Measurements from ENCODE around the gene PLA2G2E.

PLA2G2E gene

GRCh38 chr1:19877821-19878636 lies 45.4 kb downstream of the PLA2G2E start:
- DNase-seq (ENCODE audit: low spot score), result no peak
- in situ Hi-C loops (cut with MboI; ENCODE audit: low pct_unique_long_range_greater_than_20kb, low sequenced_read_pairs, unreplicated experiment), result no loop called here
- TF ChIP-seq CTCF (IDR thresholded peaks at IDR 0.05; ENCODE audit: extremely low read depth, insufficient read depth, missing control alignments), result no peak

- no peak for DNase-seq (ENCODE audit: low spot score)
- TF ChIP-seq CTCF (IDR thresholded peaks at IDR 0.05; ENCODE audit: extremely low read depth, insufficient read depth, missing control alignments), result no peak
- in situ Hi-C loops (cut with MboI; ENCODE audit: low pct_unique_long_range_greater_than_20kb, low sequenced_read_pairs, unreplicated experiment), result no loop called here
These were observed 46.2 kb downstream of the PLA2G2E start for GRCh38 chr1:19877181-19877750.

GRCh38 chr1:19872190-19872589 lies 51.2 kb downstream of the PLA2G2E start:
- TF ChIP-seq CTCF (IDR thresholded peaks at IDR 0.05; ENCODE audit: extremely low read depth, insufficient read depth, missing control alignments), result no peak
- DNase-seq (ENCODE audit: low spot score), result no peak
- in situ Hi-C loops (cut with MboI; ENCODE audit: low pct_unique_long_range_greater_than_20kb, low sequenced_read_pairs, unreplicated experiment), result no loop called here
